Right cardiac atrium (tissue), 5 donors: ENCODE results near the gene ATRN. TPM values are rescaled to one million over a fixed set of nuclear protein-coding genes. Genes with fewer than 3 reads are reported as not detected.

Experiments used
- ATAC-seq, 2 donors: fragments of 200-7000 bp; cut with Tn5 transposase; one replicate each; pipeline versions ENCODE4 v1.8.0 to v1.9.1; 2020; ENCODE audit warnings: moderate library complexity in 2 of 2, mild to moderate bottlenecking in 1 of 2
- DNase-seq, 3 donors: peaks; one replicate each; pipeline ENCODE4 v3.0.0-alpha.2; 2020
- H3K27ac ChIP-seq: one replicate; pipeline ENCODE4 v1.5.1; 2013; ENCODE audit warnings: mild to moderate bottlenecking, low read length, control low read depth, moderate library complexity
- H3K27me3 ChIP-seq: one replicate; pipeline ENCODE4 v1.6.1; 2013; ENCODE audit not compliant: control insufficient read depth, insufficient read depth
- H3K4me1 ChIP-seq: one replicate; pipeline ENCODE4 v1.6.1; 2013; ENCODE audit warnings: low read length; ENCODE audit not compliant: control insufficient read depth, insufficient read depth
- H3K4me3 ChIP-seq: one replicate; pipeline ENCODE4 v1.5.1; 2013; ENCODE audit warnings: low read length, control low read depth
- H3K9me3 ChIP-seq: one replicate; pipeline ENCODE4 v1.6.1; 2013; ENCODE audit warnings: low read length; ENCODE audit not compliant: control insufficient read depth
- WGBS: extraction: QIAGEN DNeasy Blood & Tissue Kit; methylation state at CpG from one replicate; pipeline ENCODE4 v1.1.7; 2013; 5-methylcytosine and 5-hydroxymethylcytosine counted together
- intact Hi-C, 4 donors: fragments of 100-400 bp; cut with DNase I; formaldehyde crosslinking; loops; one replicate each; pipeline versions ENCODE4 v1.11.0 to v1.14.0; 2022 to 2023
- polyA plus RNA-seq: library from polyadenylated mRNA; stranded (reverse); fragments of 200-250 nt; gene quantifications from one replicate; pipeline ENCODE4 v1.2.3, GENCODE V29; 2013
- total RNA-seq, 4 donors: library from RNA; stranded (reverse); fragmentation: NEBNext Ultra II Directional; extraction: Animal tissue kit (Norgen Biotek cat#: 25700); gene quantifications; one replicate each; pipeline ENCODE4 v1.2.1, GENCODE V29; 2021
- donor health status: healthy with polysubstance abuse.
- donor health status: DM: no; HTN: yes; CAD: no.
- donor health status: DM: no; HTN: no; CAD: no.
- donor health status: DM: no; HTN: yes; CAD: no; lungs with severe emphysema.
- donor health status: DM: yes; HTN: yes; CAD: no.

ATRN gene
- total and polyA plus RNA-seq, 5 donors, result 9.5 to 33.1 (median 31.7) TPM

GRCh38 chr20:3547906-3548305 lies 77.1 kb downstream of the ATRN start:
- H3K27me3 ChIP-seq, result no peaks in the 10 kb centered on the region
- no peak for DNase-seq
- H3K4me3 ChIP-seq, result no peak overlapping the region
- H3K4me1 ChIP-seq, result no peaks in the 10 kb centered on the region
- H3K27ac ChIP-seq, result no peak overlapping the region
- no peaks in the 10 kb centered on the region for H3K9me3 ChIP-seq
- intact Hi-C loops, result no loop called here
- no peak for ATAC-seq
- 86% methylated on average over 1 of the region's 1 CpG for WGBS

GRCh38 chr20:3550837-3551236 lies 80.0 kb downstream of the ATRN start:
- H3K27ac ChIP-seq, result no peak overlapping the region
- WGBS, result 53% methylated on average over 1 of the region's 1 CpG
- intact Hi-C loops, result no loop called here

GRCh38 chr20:3551681-3552434 lies 81.0 kb downstream of the ATRN start:
- ATAC-seq, result no peak

More at GRCh38 chr20:3550837-3551236, 80.0 kb downstream of the ATRN start:
- DNase-seq (no peak), ATAC-seq (no peak)
- Histone ChIP-seq H3K4me3 (no peak overlapping the region), H3K4me1 (no peaks in the 10 kb centered on the region), H3K9me3 (no peaks in the 10 kb centered on the region), H3K27me3 (no peaks in the 10 kb centered on the region)

GRCh38 chr20:3553663-3554062 lies 82.8 kb downstream of the ATRN start:
- H3K4me3 ChIP-seq, result no peak overlapping the region
- no peak overlapping the region for H3K27ac ChIP-seq
- H3K9me3 ChIP-seq, result no peaks in the 10 kb centered on the region
- WGBS, result 54% methylated on average over 3 of the region's 3 CpGs
- no peaks in the 10 kb centered on the region for H3K4me1 ChIP-seq
- ATAC-seq (no peak), DNase-seq (no peak)
- H3K27me3 ChIP-seq, result no peaks in the 10 kb centered on the region
- intact Hi-C loops, result no loop called here

More at GRCh38 chr20:3551681-3552434, 81.0 kb downstream of the ATRN start:
- intact Hi-C loops, result no loop called here
- no peak for DNase-seq
- no peak overlapping the region for H3K27ac ChIP-seq
- no peak overlapping the region for H3K4me3 ChIP-seq
- no peaks in the 10 kb centered on the region for H3K27me3 ChIP-seq
- H3K9me3 ChIP-seq, result no peaks in the 10 kb centered on the region
- no peaks in the 10 kb centered on the region for H3K4me1 ChIP-seq

GRCh38 chr20:3557237-3557785 lies 86.5 kb downstream of the ATRN start:
- ATAC-seq, result no peak
- intact Hi-C loops, result no loop called here
- Histone ChIP-seq H3K27me3 (no peaks in the 10 kb centered on the region), H3K4me3 (no peak overlapping the region), H3K4me1 (no peaks in the 10 kb centered on the region), H3K27ac (no peak overlapping the region), H3K9me3 (no peaks in the 10 kb centered on the region)
- DNase-seq, result no peak
- WGBS, result 81% methylated on average over 3 of the region's 3 CpGs

- H3K9me3 ChIP-seq, result no peaks in the 10 kb centered on the region
- H3K4me1 ChIP-seq, result no peaks in the 10 kb centered on the region
- DNase-seq (no peak), ATAC-seq (no peak)
- H3K27ac ChIP-seq, result no peak overlapping the region
- 56% methylated on average over 1 of the region's 1 CpG for WGBS
- H3K4me3 ChIP-seq, result no peak overlapping the region
- intact Hi-C loops, result no loop called here
- no peaks in the 10 kb centered on the region for H3K27me3 ChIP-seq
Measured at GRCh38 chr20:3559231-3559630, 88.4 kb downstream of the ATRN start.

- no peak for ATAC-seq
- no peaks in the 10 kb centered on the region for H3K27me3 ChIP-seq
- no peak for DNase-seq
- intact Hi-C loops, result no loop called here
- H3K9me3 ChIP-seq, result no peaks in the 10 kb centered on the region
- no peak overlapping the region for H3K4me3 ChIP-seq
- no peaks in the 10 kb centered on the region for H3K4me1 ChIP-seq
- WGBS, result 96% methylated on average over 1 of the region's 1 CpG
- no peak overlapping the region for H3K27ac ChIP-seq
Measured at GRCh38 chr20:3559637-3560036, 88.8 kb downstream of the ATRN start.

GRCh38 chr20:3560162-3560561 lies 89.3 kb downstream of the ATRN start:
- ATAC-seq, result no peak
- intact Hi-C loops, result no loop called here
- Histone ChIP-seq H3K9me3 (no peaks in the 10 kb centered on the region), H3K4me1 (no peaks in the 10 kb centered on the region), H3K27ac (no peak overlapping the region), H3K27me3 (no peaks in the 10 kb centered on the region), H3K4me3 (no peak overlapping the region)
- no peak for DNase-seq
- 86% methylated on average over 3 of the region's 3 CpGs for WGBS

GRCh38 chr20:3560578-3560977 lies 89.8 kb downstream of the ATRN start:
- ATAC-seq, result no peak
- WGBS, result 91% methylated on average over 1 of the region's 1 CpG
- intact Hi-C loops, result no loop called here

GRCh38 chr20:3563133-3563532 lies 92.3 kb downstream of the ATRN start:
- intact Hi-C loops, result no loop called here
- H3K27me3 ChIP-seq, result no peaks in the 10 kb centered on the region
- DNase-seq (no peak), ATAC-seq (no peak)
- 84% methylated on average over 3 of the region's 3 CpGs for WGBS
- no peaks in the 10 kb centered on the region for H3K4me1 ChIP-seq
- H3K27ac ChIP-seq, result no peak overlapping the region
- no peak overlapping the region for H3K4me3 ChIP-seq
- H3K9me3 ChIP-seq, result no peaks in the 10 kb centered on the region

More at GRCh38 chr20:3560578-3560977, 89.8 kb downstream of the ATRN start:
- Histone ChIP-seq H3K4me3 (no peak overlapping the region), H3K4me1 (no peaks in the 10 kb centered on the region), H3K27ac (no peak overlapping the region), H3K27me3 (no peaks in the 10 kb centered on the region), H3K9me3 (no peaks in the 10 kb centered on the region)
- DNase-seq, result no peak

- Histone ChIP-seq H3K27ac (no peak overlapping the region), H3K9me3 (no peaks in the 10 kb centered on the region), H3K4me1 (no peaks in the 10 kb centered on the region), H3K4me3 (no peak overlapping the region), H3K27me3 (no peaks in the 10 kb centered on the region)
- WGBS, result 53% methylated on average over 4 of the region's 4 CpGs
- DNase-seq (no peak), ATAC-seq (no peak)
- intact Hi-C loops, result no loop called here
Measured at GRCh38 chr20:3563548-3564177, 92.8 kb downstream of the ATRN start.
